GM21515 (cell line): ENCODE data around the gene FAM229A.
A peak's percentile ranks its signal among the peaks of the same experiment; 100 is the strongest.
"Not testable (repeated sequence)": the region's sequence is repeated elsewhere in the genome, so short reads cannot be mapped to it uniquely, and the experiment has no call there.

ENCODE experiments used
- ATAC-seq: cut with Tn5 transposase; IDR thresholded peaks from one replicate; pipeline ENCODE4 v1.9.1; 2021; ENCODE audit not compliant: unreplicated experiment

The FAM229A gene

GRCh38 chr1:32377541-32378220 is 15.4 kb upstream of the FAM229A start:
- ATAC-seq = no peak

DNA sequence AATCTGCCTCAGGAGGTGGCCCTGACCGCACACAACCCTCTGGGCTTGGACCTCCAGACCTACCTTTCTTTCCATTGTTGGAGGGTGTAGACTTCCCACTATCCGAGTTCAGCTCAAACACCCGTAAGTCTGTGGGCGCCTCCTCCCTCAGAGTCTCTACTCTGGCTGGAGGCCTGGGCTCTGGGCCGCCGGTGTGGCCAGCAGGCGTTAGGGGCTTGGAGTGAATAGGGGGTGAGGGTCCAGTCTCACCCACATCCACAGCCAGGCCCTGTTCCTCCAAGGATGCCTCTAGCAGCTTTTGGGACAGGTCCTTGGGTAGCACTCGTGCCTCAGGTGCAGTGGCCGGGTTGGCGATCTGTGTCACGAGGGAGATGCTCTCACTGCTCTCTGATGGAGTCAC is 13.9 kb upstream of the FAM229A start:
- no peak for ATAC-seq

DNA sequence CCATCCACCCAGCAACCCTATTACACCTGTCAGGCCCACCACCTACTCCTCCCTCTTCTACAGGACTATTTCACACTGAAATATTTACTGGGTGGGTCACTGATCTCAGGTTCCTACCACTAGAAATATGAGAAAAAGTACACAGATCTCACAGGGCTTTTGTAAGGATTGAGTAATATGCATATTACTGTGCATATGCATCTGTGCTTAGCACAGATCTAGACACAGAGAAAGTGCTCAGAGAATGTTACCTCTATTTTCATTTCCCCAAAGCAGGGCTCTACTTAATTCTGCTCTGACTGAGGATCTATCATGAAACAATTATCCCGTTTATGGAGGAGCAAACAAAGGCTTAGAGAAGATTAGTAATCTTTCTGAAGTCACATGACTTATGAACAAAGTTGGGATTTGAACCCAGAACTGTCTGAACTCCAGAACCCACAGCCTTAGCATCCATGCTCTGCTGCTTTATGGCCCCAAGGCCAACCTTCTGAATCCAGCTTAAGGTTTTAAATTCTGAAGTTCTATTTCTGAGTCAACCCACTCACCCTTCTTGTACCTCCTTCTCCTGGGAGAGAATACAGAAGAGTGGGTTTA is 11.8 kb upstream of the FAM229A start:
- ATAC-seq = no peak

DNA sequence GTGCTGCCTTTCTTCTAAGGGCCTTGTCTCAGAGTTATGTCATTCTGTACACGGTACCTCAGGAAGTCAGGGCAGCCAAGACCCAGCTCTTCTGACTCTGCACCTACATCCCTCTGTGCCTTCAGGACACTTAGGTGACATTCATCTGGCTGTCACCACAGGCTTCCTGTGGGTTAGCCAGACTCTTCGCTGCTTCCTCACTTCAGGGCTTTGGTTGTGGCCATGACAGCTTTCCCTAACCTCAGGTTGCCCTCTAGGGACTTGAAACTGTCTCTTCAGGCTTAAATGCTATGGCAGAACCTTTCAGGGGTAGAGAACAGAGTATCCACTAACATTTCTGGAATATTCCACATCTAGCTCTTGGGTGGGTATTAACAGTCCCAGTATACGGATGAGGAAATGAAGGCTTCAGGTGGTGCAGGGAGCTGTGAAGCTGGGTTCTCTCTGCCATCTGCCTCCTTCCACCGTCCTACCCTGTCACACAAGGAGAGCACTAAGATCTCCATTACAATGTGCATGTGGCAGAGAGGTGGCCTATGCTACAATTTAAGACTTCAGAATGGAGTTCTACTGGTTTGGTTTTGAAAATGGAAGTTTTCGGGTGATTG is 10.0 kb upstream of the FAM229A start:
- no peak for ATAC-seq

GRCh38 chr1:32367912-32368635 is 5.8 kb upstream of the FAM229A start:
- no peak for ATAC-seq

DNA sequence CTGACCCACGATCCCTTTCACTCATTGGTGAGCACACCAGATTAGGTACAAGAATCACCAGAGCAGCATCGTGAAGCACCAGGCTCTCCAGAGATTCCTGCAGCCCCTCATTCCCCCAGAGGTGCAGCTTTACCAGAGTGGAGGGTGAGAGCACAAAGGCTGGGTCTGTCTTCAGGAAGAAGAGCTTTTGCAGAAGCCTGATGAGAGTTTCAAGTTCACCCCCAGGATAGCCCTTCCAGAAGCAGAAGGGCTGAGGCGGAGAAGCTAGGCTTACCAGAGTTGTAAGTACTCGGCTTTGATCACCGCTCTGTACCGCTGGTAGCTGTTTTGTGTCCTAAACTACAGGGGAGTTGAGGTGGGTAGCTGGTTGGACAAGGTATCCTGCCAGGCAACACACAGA is 3.2 kb upstream of the FAM229A start:
- no peak for ATAC-seq

DNA sequence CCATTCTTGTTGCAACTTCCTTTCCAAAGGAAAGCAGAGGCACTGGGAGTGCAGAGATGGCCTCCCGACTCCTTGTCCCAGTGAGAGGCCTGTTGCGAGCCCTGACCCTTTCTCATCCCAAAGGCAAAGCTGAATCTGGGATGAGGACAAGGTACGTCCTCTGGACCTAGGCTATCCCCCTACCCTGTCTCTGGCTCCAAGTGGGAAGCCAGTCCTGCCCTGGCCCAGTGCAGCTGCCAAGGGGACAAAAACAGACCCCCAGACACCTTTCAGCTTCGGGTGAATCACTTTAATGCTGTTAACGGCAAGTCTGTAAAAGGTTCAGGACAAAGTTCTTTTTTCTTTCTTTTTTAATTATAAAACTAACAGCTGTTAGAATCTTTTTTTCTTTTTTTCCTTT is 2.6 kb upstream of the FAM229A start:
- ATAC-seq = no peak

- no peak for ATAC-seq
Observed at GRCh38 chr1:32363713-32364112, 1.4 kb upstream of the FAM229A start.

- no peak for ATAC-seq
Observed at GRCh38 chr1:32361674-32362473, 411 bp downstream of the FAM229A start.

GRCh38 chr1:32361308-32361673 is 994 bp downstream of the FAM229A start:
- no peak for ATAC-seq

- no peak for ATAC-seq
Observed at GRCh38 chr1:32358435-32358834, 3.9 kb downstream of the FAM229A start.

DNA sequence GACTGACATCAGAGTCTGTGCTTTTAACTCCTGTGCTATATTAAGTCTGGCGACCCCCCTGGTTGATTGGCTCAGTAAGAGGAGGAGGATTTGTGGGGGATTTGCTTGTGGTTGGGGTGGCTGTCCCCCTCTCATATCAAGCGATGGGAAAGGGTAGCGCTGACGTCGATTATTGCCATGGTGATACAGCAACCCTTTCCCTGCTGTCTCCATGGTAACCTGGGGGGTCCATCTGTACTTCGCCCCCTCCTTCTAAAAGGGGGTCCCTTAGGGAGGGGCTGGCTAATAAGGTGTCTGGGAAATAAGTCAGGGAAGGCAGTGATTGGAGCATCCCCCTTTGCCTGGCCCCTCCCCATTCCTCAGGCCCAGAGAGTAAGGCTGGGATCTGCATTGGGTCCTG is 4.7 kb downstream of the FAM229A start:
- no peak for ATAC-seq

DNA sequence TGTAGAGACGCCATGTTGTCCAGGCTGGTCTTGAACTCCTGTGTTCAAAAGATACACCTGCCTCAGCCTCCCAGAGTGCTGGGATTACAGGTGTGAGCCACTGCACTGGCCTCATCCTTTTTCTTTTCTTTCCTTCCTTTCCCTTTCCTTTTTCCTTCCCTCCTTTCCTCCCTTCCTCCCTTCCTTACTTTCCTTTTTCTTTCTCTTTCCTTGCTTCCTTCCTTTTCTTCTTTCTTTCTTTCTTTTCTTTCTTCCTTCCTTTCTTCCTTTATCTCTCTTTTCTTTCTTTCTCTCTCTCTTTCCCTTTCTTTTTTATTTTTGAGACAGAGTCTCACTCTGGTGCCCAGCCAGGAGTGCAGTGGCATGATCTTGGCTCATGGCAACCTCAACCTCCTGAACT is 5.8 kb downstream of the FAM229A start:
- no peak for ATAC-seq

DNA sequence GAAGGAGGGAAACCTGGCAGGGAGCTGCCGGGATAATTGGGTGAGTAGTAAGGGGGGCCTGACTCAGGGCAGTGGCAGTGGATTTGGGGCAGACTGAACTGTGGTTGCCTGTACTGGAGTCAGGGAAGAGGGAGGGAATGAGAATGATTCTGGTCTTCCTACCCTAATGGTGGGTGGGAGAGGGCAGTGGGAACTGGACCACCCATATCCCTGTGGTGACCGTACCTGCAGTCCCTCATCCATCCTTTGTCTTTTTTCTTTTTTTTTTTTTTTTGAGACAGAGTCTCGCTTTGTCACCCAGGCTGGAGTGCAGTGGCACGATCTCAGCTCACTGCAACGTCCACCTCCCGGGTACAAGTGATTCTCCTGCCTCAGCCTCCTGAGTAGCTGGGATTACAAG is 6.5 kb downstream of the FAM229A start:
- not testable (repeated sequence) for ATAC-seq

DNA sequence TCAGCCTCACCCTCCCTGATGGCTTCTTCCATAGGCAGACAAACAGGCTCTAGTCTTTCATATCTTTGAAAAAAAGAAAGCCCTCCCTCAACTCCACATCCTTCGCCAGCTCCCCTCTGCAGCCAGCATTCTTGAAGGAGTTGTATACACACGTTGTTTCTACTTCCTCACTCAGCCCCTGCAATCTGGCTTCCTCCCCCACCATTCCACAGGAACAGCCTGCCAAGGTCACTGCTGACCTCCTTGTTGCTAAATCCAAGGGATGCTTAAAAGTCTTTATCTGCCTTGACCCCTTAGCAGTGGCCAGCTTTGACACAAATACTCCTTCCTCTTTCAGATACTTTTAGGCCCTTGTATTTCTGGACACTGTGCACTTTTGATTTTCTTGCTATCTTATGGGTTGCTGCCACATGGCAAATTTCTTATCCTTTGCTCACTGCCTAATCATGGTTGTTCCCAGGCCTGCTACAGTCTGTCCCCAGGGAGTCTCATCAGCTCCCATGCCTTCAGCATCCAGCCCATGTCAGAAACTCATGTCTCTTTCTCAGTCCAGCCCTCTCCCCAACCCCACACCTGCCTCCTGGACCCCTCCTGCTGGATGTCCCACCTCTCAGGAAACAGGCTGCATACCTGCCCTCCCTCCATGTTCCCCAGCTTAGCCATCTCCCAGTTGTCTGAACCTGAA is 8.3 kb downstream of the FAM229A start:
- ATAC-seq = no peak

DNA sequence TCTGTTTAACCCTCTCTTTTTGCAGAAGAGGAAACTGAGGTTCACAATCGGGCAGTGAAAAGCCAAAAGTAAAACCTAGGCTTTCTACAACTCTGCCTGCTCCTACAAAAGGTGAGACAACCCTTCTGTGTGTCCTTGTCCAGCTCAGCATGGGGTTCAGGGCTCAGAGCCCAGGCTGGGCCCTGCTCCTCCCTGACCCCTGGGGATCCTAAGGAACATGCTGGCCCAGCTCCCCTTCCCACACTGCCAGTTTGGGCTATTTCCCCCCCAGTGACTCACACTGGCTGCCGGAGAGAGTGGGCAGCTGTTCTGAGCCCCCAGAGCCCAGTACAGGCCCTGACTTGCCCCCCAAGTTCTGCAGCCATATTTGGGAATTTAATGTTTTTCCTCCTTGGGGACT is 8.9 kb downstream of the FAM229A start:
- ATAC-seq = no peak

DNA sequence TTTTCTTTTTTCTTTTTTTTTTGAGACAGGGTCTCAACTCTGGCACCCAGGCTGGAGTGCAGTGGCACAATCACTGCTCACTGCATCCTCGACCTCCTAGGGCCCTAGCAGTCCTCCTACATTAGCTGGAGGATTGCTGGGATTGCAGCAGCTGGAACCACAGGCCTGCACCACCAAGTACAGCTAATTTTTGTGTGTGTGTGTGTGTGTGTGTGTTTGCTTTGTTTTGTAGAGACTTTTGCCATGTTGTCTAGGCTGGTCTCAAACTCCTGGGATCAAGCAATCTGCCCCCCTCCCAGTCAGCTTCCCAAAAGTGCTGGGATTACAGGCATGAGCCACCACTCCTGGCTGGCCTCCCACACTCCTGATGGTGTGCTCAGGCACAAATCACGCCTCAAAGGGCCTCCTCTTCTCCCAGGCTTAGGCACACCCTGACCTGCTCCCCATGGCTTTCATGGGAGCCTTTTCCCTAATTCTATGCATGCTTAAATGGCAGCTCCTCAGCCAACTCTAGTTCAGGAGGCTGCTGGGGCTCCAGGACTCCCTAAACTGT is 9.4 kb downstream of the FAM229A start:
- ATAC-seq = no peak

GRCh38 chr1:32352239-32352745 is 10.0 kb downstream of the FAM229A start:
- no peak for ATAC-seq

- peak; percentile 87 for ATAC-seq
Observed at GRCh38 chr1:32351399-32352238, 10.7 kb downstream of the FAM229A start.
